ENCODE measurements around the gene RANBP9.

RANBP9 gene

GRCh38 chr6:13694562-13694961 is 17.1 kb downstream of the RANBP9 start:
- in situ Hi-C loops (cut with HindIII; ENCODE audit: low sequenced_read_pairs) = no loop called here
- DNase-seq (ENCODE audit: low read depth) = no peak

GRCh38 chr6:13689511-13690256 is 22.0 kb downstream of the RANBP9 start:
- in situ Hi-C loops (cut with HindIII; ENCODE audit: low sequenced_read_pairs) = no loop called here
- no peak overlapping the region for H3K4me3 ChIP-seq (ENCODE audit: low read depth, low read length)
- TF ChIP-seq CTCF (IDR thresholded peaks at IDR 0.05; ENCODE audit: low read depth, low read length, missing control alignments) = no peak
- DNase-seq (ENCODE audit: low read depth) = no peak

More at GRCh38 chr6:13694562-13694961, 17.1 kb downstream of the RANBP9 start:
- H3K4me3 ChIP-seq (ENCODE audit: low read depth, low read length) = no peak overlapping the region
- TF ChIP-seq CTCF (IDR thresholded peaks at IDR 0.05; ENCODE audit: low read depth, low read length, missing control alignments) = no peak

GRCh38 chr6:13688692-13689196 is 22.9 kb downstream of the RANBP9 start:
- H3K4me3 ChIP-seq (ENCODE audit: low read depth, low read length) = no peak overlapping the region
- no peak for TF ChIP-seq CTCF (IDR thresholded peaks at IDR 0.05; ENCODE audit: low read depth, low read length, missing control alignments)
- DNase-seq (ENCODE audit: low read depth) = no peak
- in situ Hi-C loops (cut with HindIII; ENCODE audit: low sequenced_read_pairs) = no loop called here

GRCh38 chr6:13687917-13688351 is 23.7 kb downstream of the RANBP9 start:
- no peak overlapping the region for H3K4me3 ChIP-seq (ENCODE audit: low read depth, low read length)
- DNase-seq (ENCODE audit: low read depth) = no peak
- no peak for TF ChIP-seq CTCF (IDR thresholded peaks at IDR 0.05; ENCODE audit: low read depth, low read length, missing control alignments)
- in situ Hi-C loops (cut with HindIII; ENCODE audit: low sequenced_read_pairs) = no loop called here

- no peak overlapping the region for H3K4me3 ChIP-seq (ENCODE audit: low read depth, low read length)
- in situ Hi-C loops (cut with HindIII; ENCODE audit: low sequenced_read_pairs) = no loop called here
- DNase-seq (ENCODE audit: low read depth) = no peak
- TF ChIP-seq CTCF (IDR thresholded peaks at IDR 0.05; ENCODE audit: low read depth, low read length, missing control alignments) = no peak
These were observed 26.8 kb downstream of the RANBP9 start for GRCh38 chr6:13684855-13685254.

GRCh38 chr6:13683038-13683437 is 28.6 kb downstream of the RANBP9 start:
- H3K4me3 ChIP-seq (ENCODE audit: low read depth, low read length) = no peak overlapping the region
- TF ChIP-seq CTCF (IDR thresholded peaks at IDR 0.05; ENCODE audit: low read depth, low read length, missing control alignments) = no peak
- no peak for DNase-seq (ENCODE audit: low read depth)
- in situ Hi-C loops (cut with HindIII; ENCODE audit: low sequenced_read_pairs) = no loop called here

Measured in astrocyte of the cerebellum (primary cell).